Mesenchymal stem cell (in vitro differentiated cells and primary cell): ENCODE results near the gene C16orf96.

ENCODE experiments used
- DNase-seq: peaks from one replicate; pipeline ENCODE4 v3.0.0-alpha.2; 2013
- H2AFZ ChIP-seq: one replicate; pipeline ENCODE4 v1.6.1; 2013; ENCODE audit warnings: low read depth, mild to moderate bottlenecking, control low read depth, inconsistent platforms, low read length, moderate library complexity
- H2AK5ac ChIP-seq: 2 replicates; pipeline ENCODE4 v1.6.1; 2013; ENCODE audit warnings: low read length, moderate library complexity, mild to moderate bottlenecking, inconsistent platforms; ENCODE audit not compliant: severe bottlenecking
- H2BK120ac ChIP-seq: one replicate; pipeline ENCODE4 v1.6.1; 2013; ENCODE audit warnings: low read depth, mild to moderate bottlenecking, inconsistent platforms, low read length, moderate library complexity
- H2BK12ac ChIP-seq, 2 experiments: one replicate each; pipeline ENCODE4 v1.6.1; 2013; ENCODE audit warnings: inconsistent platforms in 2 of 2, low read length in 2 of 2, mild to moderate bottlenecking in 2 of 2, moderate library complexity in 2 of 2, control low read depth in 1 of 2
- H2BK15ac ChIP-seq: one replicate; pipeline ENCODE4 v1.6.1; 2013; ENCODE audit warnings: mild to moderate bottlenecking, low read depth, inconsistent platforms; ENCODE audit not compliant: poor library complexity, severe bottlenecking
- H2BK5ac ChIP-seq: 2 replicates; pipeline ENCODE4 v1.6.1; 2013; ENCODE audit warnings: low read depth, mild to moderate bottlenecking, low read length, control low read depth, inconsistent platforms; ENCODE audit not compliant: poor library complexity, severe bottlenecking
- H3K14ac ChIP-seq, 2 experiments: one replicate each; pipeline ENCODE4 v1.6.1; 2013; ENCODE audit warnings: inconsistent platforms in 2 of 2, low read length in 2 of 2, control low read depth in 1 of 2, mild to moderate bottlenecking in 1 of 2, moderate library complexity in 1 of 2
- H3K18ac ChIP-seq, 2 experiments: one replicate each; pipeline ENCODE4 v1.6.1; 2013; ENCODE audit warnings: inconsistent platforms in 2 of 2, low read length in 2 of 2, control low read depth in 1 of 2, low read depth in 1 of 2, mild to moderate bottlenecking in 1 of 2
- H3K23ac ChIP-seq, 2 experiments: one replicate each; pipeline ENCODE4 v1.6.1; 2013; ENCODE audit warnings: inconsistent platforms in 2 of 2, low read length in 2 of 2, mild to moderate bottlenecking in 2 of 2, moderate library complexity in 2 of 2, control low read depth in 1 of 2
- H3K27ac ChIP-seq: 2 replicates; pipeline ENCODE4 v1.5.1; 2013; ENCODE audit warnings: mild to moderate bottlenecking, moderate library complexity, low read length, control low read depth, inconsistent platforms; ENCODE audit not compliant: poor library complexity, severe bottlenecking
- H3K27me3 ChIP-seq, 2 experiments: 2 replicates each; pipeline versions ENCODE4 v1.6.1 to v1.7.0; 2013; ENCODE audit warnings: low read length in 2 of 2, mild to moderate bottlenecking in 2 of 2, moderate library complexity in 2 of 2, control low read depth in 1 of 2, inconsistent platforms in 1 of 2; ENCODE audit not compliant: control insufficient read depth in 1 of 2, insufficient read depth in 1 of 2
- H3K36me3 ChIP-seq, 2 experiments: 2 replicates each; pipeline versions ENCODE4 v1.6.1 to v1.7.0; 2013; ENCODE audit warnings: low read length in 2 of 2, control low read depth in 1 of 2, inconsistent platforms in 1 of 2, low read depth in 1 of 2, mild to moderate bottlenecking in 1 of 2; ENCODE audit not compliant: insufficient read depth in 2 of 2, control insufficient read depth in 1 of 2
- H3K4ac ChIP-seq, 2 experiments: one replicate each; pipeline ENCODE4 v1.6.1; 2013; ENCODE audit warnings: inconsistent platforms in 2 of 2, low read length in 2 of 2, mild to moderate bottlenecking in 2 of 2, moderate library complexity in 2 of 2, control low read depth in 1 of 2, low read depth in 1 of 2
- H3K4me1 ChIP-seq: 2 replicates; pipeline ENCODE4 v1.6.1; 2013; ENCODE audit warnings: low read depth, low read length, control low read depth; ENCODE audit not compliant: control insufficient read depth, insufficient read depth
- H3K4me2 ChIP-seq: 2 replicates; pipeline ENCODE4 v1.6.1; 2013; ENCODE audit warnings: low read length, mild to moderate bottlenecking, inconsistent platforms; ENCODE audit not compliant: poor library complexity, severe bottlenecking
- H3K4me3 ChIP-seq, 2 experiments: 2 replicates each; pipeline versions ENCODE4 v1.5.1 to v1.7.0; 2013; ENCODE audit warnings: low read length in 2 of 2, mild to moderate bottlenecking in 2 of 2, control low read depth in 1 of 2, low read depth in 1 of 2; ENCODE audit not compliant: insufficient read depth in 1 of 2
- H3K79me1 ChIP-seq: replicated peaks from 2 replicates; pipeline ENCODE4 v1.6.1; 2013; ENCODE audit warnings: mild to moderate bottlenecking, control low read depth, low read length, inconsistent platforms; ENCODE audit not compliant: poor library complexity, severe bottlenecking
- H3K9ac ChIP-seq: 2 replicates; pipeline ENCODE4 v1.7.0; 2013; ENCODE audit warnings: mild to moderate bottlenecking, low read length, moderate library complexity
- H3K9me3 ChIP-seq: 2 replicates; pipeline ENCODE4 v1.7.0; 2013; ENCODE audit warnings: mild to moderate bottlenecking, low read length; ENCODE audit not compliant: control insufficient read depth
- H4K8ac ChIP-seq: one replicate; pipeline ENCODE4 v1.6.1; 2013; ENCODE audit warnings: inconsistent platforms, mild to moderate bottlenecking, low read length, moderate library complexity
- H4K91ac ChIP-seq: one replicate; pipeline ENCODE4 v1.6.1; 2013; ENCODE audit warnings: mild to moderate bottlenecking, low read length, inconsistent platforms
- WGBS: methylation state at CpG from one replicate; pipeline ENCODE4 v1.1.7; 2013; ENCODE audit warnings: mixed read lengths; 5-methylcytosine and 5-hydroxymethylcytosine counted together

Gene C16orf96

GRCh38 chr16:4641895-4642294 lies 85.8 kb downstream of the C16orf96 start:
- Histone ChIP-seq H3K36me3 (peaks cover 6 to 44% of the 10 kb centered on the region in 2 experiments), H2BK120ac (no peak overlapping the region), H3K9ac (no peak overlapping the region), H2BK12ac (no peak overlapping the region), H3K14ac (no peak overlapping the region), H3K79me1 (peaks cover 19% of the 10 kb centered on the region), H3K9me3 (no peaks in the 10 kb centered on the region), H3K18ac (no peak overlapping the region), H3K4me3 (no peak overlapping the region), H2AFZ (no peak overlapping the region), H2AK5ac (no peak overlapping the region), H2BK5ac (no peak overlapping the region), H3K4me1 (peaks cover 29% of the 10 kb centered on the region), H3K27me3 (no peaks in the 10 kb centered on the region), H2BK15ac (no peak overlapping the region), H3K4ac (no peak overlapping the region), H3K4me2 (no peak overlapping the region), H3K23ac (no peak overlapping the region), H4K8ac (no peak overlapping the region), H4K91ac (no peak overlapping the region), H3K27ac (no peak overlapping the region)
- no peak for DNase-seq
- 98% methylated on average over 14 of the region's 14 CpGs for WGBS

- H3K36me3 ChIP-seq: peaks cover 32 to 52% of the 10 kb centered on the region in 2 experiments
- H3K23ac ChIP-seq: no peak overlapping the region
- peaks cover 30% of the 10 kb centered on the region for H3K79me1 ChIP-seq
- H2AK5ac ChIP-seq: no peak overlapping the region
- no peak overlapping the region for H2BK15ac ChIP-seq
- H2BK5ac ChIP-seq: no peak overlapping the region
- no peak overlapping the region for H2BK12ac ChIP-seq
- H3K14ac ChIP-seq: no peak overlapping the region
- no peak overlapping the region for H3K9ac ChIP-seq
- peaks cover 12% of the 10 kb centered on the region for H3K4me1 ChIP-seq
- H3K4me3 ChIP-seq: no peak overlapping the region
- no peaks in the 10 kb centered on the region for H3K9me3 ChIP-seq
- no peak overlapping the region for H4K8ac ChIP-seq
- no peak overlapping the region for H3K4me2 ChIP-seq
- no peak overlapping the region for H2AFZ ChIP-seq
- H3K27ac ChIP-seq: no peak overlapping the region
- 96% methylated on average over 22 of the region's 22 CpGs for WGBS
- H3K4ac ChIP-seq: no peak overlapping the region
- H3K18ac ChIP-seq: no peak overlapping the region
- H3K27me3 ChIP-seq: no peaks in the 10 kb centered on the region
- no peak for DNase-seq
- no peak overlapping the region for H2BK120ac ChIP-seq
- peak overlapping the region; percentile 28 for H4K91ac ChIP-seq
Measured at GRCh38 chr16:4646773-4647643, 90.9 kb downstream of the C16orf96 start.

GRCh38 chr16:4647644-4647980 lies 91.5 kb downstream of the C16orf96 start:
- Histone ChIP-seq H2BK120ac (no peak overlapping the region), H2BK5ac (no peak overlapping the region), H3K4ac (no peak overlapping the region), H3K9me3 (no peaks in the 10 kb centered on the region), H3K4me1 (peaks cover 17% of the 10 kb centered on the region), H2AFZ (no peak overlapping the region), H3K18ac (no peak overlapping the region), H3K23ac (no peak overlapping the region), H4K8ac (no peak overlapping the region), H3K4me3 (no peak overlapping the region), H3K36me3 (peaks cover 38 to 58% of the 10 kb centered on the region in 2 experiments), H3K4me2 (no peak overlapping the region), H2BK15ac (no peak overlapping the region), H3K79me1 (peaks cover 36% of the 10 kb centered on the region), H3K27ac (no peak overlapping the region), H3K27me3 (no peaks in the 10 kb centered on the region), H3K14ac (no peak overlapping the region), H3K9ac (no peak overlapping the region), H2AK5ac (no peak overlapping the region), H2BK12ac (no peak overlapping the region), H4K91ac (no peak overlapping the region)
- DNase-seq: no peak
- 99% methylated on average over 8 of the region's 8 CpGs for WGBS

- Histone ChIP-seq H3K14ac (no peak overlapping the region), H3K27me3 (no peaks in the 10 kb centered on the region)
- 95% methylated on average over 13 of the region's 13 CpGs for WGBS
Measured at GRCh38 chr16:4648917-4649316, 92.8 kb downstream of the C16orf96 start.

More at GRCh38 chr16:4648917-4649316, 92.8 kb downstream of the C16orf96 start:
- Histone ChIP-seq H3K79me1 (peaks cover 42% of the 10 kb centered on the region), H2AFZ (no peak overlapping the region), H2BK5ac (no peak overlapping the region), H3K23ac (no peak overlapping the region), H3K27ac (no peak overlapping the region), H3K4me1 (peaks cover 27% of the 10 kb centered on the region), H3K4me3 (no peak overlapping the region), H2BK15ac (no peak overlapping the region), H4K8ac (no peak overlapping the region), H3K18ac (no peak overlapping the region), H3K4ac (no peak overlapping the region), H3K4me2 (no peak overlapping the region), H3K36me3 (peaks cover 49 to 64% of the 10 kb centered on the region in 2 experiments), H3K9me3 (no peaks in the 10 kb centered on the region), H2BK12ac (no peak overlapping the region), H2BK120ac (no peak overlapping the region), H4K91ac (no peak overlapping the region), H3K9ac (no peak overlapping the region), H2AK5ac (no peak overlapping the region)
- no peak for DNase-seq
